HL-60 (cell line): ENCODE results near the gene MFAP3.
"Not testable (repeated sequence)": the region's sequence is repeated elsewhere in the genome, so short reads cannot be mapped to it uniquely, and the experiment has no call there.

ENCODE experiments used
- DNase-seq, 2 experiments: peaks; one replicate each; pipeline ENCODE4 v3.0.0-alpha.2; 2010 to 2020; ENCODE audit warnings: low read depth in 1 of 2, low spot score in 1 of 2
- H3K27ac ChIP-seq: fragments of 250-450 bp; sonication (Bioruptor Pico); replicated peaks from 2 replicates; pipeline ENCODE4 v1.5.1; 2020; ENCODE audit warnings: mild to moderate bottlenecking, moderate library complexity
- H3K27me3 ChIP-seq: fragments of 250-450 bp; sonication (Bioruptor Pico); 2 replicates; pipeline ENCODE4 v1.5.1; 2021; ENCODE audit warnings: mild to moderate bottlenecking, moderate library complexity; ENCODE audit not compliant: insufficient read depth, poor library complexity, severe bottlenecking
- H3K4me3 ChIP-seq: replicated peaks from 2 replicates; pipeline ENCODE4 v1.5.1; 2011; ENCODE audit warnings: mild to moderate bottlenecking, control low read depth, low read length; ENCODE audit not compliant: insufficient read depth
- GABPA ChIP-seq: IDR thresholded peaks from 2 replicates; pipeline ENCODE4 v1.6.1; 2012; ENCODE audit warnings: low read depth
- POLR2AphosphoS5 ChIP-seq: IDR thresholded peaks from 2 replicates; pipeline ENCODE4 v1.6.1; 2012; ENCODE audit warnings: low read depth
- SPI1 ChIP-seq: IDR thresholded peaks from 2 replicates; pipeline ENCODE4 v1.6.1; 2012; ENCODE audit warnings: low read depth, mild to moderate bottlenecking, borderline replicate concordance
- TF ChIP-seq, protein P1 (sequence below): IDR thresholded peaks from 2 replicates; pipeline ENCODE4 v1.6.1; 2012; ENCODE audit warnings: low read depth; ENCODE audit not compliant: insufficient replicate concordance
- TF ChIP-seq, protein P2 (sequence below): IDR thresholded peaks from one replicate; pipeline ENCODE4 v1.5.1; 2011; ENCODE audit warnings: low read length, control low read depth, inconsistent platforms; ENCODE audit not compliant: insufficient read depth

MFAP3 gene

GRCh38 chr5:154015071-154015693, 23.6 kb upstream of the MFAP3 start:
- TF ChIP-seq GABPA (no peak), POLR2AphosphoS5 (no peak), SPI1 (no peak)
- TF ChIP-seq, protein P1, sequence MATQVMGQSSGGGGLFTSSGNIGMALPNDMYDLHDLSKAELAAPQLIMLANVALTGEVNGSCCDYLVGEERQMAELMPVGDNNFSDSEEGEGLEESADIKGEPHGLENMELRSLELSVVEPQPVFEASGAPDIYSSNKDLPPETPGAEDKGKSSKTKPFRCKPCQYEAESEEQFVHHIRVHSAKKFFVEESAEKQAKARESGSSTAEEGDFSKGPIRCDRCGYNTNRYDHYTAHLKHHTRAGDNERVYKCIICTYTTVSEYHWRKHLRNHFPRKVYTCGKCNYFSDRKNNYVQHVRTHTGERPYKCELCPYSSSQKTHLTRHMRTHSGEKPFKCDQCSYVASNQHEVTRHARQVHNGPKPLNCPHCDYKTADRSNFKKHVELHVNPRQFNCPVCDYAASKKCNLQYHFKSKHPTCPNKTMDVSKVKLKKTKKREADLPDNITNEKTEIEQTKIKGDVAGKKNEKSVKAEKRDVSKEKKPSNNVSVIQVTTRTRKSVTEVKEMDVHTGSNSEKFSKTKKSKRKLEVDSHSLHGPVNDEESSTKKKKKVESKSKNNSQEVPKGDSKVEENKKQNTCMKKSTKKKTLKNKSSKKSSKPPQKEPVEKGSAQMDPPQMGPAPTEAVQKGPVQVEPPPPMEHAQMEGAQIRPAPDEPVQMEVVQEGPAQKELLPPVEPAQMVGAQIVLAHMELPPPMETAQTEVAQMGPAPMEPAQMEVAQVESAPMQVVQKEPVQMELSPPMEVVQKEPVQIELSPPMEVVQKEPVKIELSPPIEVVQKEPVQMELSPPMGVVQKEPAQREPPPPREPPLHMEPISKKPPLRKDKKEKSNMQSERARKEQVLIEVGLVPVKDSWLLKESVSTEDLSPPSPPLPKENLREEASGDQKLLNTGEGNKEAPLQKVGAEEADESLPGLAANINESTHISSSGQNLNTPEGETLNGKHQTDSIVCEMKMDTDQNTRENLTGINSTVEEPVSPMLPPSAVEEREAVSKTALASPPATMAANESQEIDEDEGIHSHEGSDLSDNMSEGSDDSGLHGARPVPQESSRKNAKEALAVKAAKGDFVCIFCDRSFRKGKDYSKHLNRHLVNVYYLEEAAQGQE = no peak
- TF ChIP-seq, protein P2, sequence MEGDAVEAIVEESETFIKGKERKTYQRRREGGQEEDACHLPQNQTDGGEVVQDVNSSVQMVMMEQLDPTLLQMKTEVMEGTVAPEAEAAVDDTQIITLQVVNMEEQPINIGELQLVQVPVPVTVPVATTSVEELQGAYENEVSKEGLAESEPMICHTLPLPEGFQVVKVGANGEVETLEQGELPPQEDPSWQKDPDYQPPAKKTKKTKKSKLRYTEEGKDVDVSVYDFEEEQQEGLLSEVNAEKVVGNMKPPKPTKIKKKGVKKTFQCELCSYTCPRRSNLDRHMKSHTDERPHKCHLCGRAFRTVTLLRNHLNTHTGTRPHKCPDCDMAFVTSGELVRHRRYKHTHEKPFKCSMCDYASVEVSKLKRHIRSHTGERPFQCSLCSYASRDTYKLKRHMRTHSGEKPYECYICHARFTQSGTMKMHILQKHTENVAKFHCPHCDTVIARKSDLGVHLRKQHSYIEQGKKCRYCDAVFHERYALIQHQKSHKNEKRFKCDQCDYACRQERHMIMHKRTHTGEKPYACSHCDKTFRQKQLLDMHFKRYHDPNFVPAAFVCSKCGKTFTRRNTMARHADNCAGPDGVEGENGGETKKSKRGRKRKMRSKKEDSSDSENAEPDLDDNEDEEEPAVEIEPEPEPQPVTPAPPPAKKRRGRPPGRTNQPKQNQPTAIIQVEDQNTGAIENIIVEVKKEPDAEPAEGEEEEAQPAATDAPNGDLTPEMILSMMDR = no peak
- no peak for DNase-seq
- Histone ChIP-seq H3K27me3 (no peaks in the 10 kb centered on the region), H3K27ac (no peak overlapping the region), H3K4me3 (no peak overlapping the region)

- peak; percentile 84 for TF ChIP-seq SPI1
- not testable (repeated sequence) for H3K4me3 ChIP-seq, DNase-seq, H3K27me3 ChIP-seq, H3K27ac ChIP-seq
These were observed 19.8 kb upstream of the MFAP3 start for GRCh38 chr5:154018919-154019318.

DNA sequence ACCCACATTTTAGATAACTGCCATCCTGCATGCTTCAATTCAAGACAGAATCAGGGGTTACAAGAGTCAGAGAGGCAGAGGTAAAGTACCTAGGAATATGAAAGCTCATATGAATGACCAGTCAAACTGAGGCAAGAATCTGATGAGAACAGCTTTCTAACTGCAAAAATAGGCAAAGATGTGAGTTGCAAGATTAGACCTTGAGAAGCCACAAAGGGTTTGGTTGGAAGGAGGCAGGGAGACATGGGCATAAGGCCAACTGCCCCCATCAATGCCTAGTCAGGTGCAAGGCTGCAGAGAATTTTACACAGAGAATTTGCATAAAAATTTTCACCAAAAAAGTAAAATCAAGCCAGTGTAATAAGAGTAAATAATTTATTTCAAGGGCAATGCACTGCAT, 12.8 kb upstream of the MFAP3 start:
- no peak for DNase-seq
- no peak overlapping the region for H3K27ac ChIP-seq
- no peak overlapping the region for H3K4me3 ChIP-seq
- no peaks in the 10 kb centered on the region for H3K27me3 ChIP-seq
- TF ChIP-seq, protein P2 = no peak
- TF ChIP-seq, protein P1 = no peak
- TF ChIP-seq GABPA = no peak
- TF ChIP-seq SPI1 = no peak
- no peak for TF ChIP-seq POLR2AphosphoS5

DNA sequence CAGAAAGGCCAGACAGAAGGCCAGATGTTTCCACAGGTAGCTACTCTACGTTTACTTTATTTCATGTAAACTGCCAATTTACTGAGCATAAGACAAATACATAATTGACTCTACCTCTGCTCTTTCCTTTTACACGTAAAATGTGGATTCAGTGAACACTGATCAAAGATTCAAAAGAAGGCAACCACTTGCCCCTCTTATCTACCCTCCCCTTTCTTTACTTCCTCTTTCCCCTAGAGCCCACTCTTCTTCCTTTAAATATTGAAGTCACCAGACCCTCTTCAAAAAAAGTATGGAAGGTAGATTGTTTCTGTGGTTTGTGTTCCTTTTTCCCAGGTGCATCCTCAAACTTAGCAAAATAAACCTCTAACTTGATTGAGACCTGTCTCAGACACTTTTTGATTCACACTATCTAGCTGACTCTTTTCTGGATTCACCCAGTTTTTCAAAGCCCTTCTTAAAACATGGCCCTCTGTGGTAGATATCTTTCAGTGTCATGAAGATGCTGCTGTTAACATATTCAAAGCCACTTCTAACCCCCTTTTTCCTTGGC, 6.8 kb upstream of the MFAP3 start:
- DNase-seq = no peak
- Histone ChIP-seq H3K27me3 (no peaks in the 10 kb centered on the region), H3K4me3 (no peak overlapping the region), H3K27ac (no peak overlapping the region)
- TF ChIP-seq, protein P1 = no peak
- TF ChIP-seq, protein P2 = no peak
- TF ChIP-seq GABPA (no peak), POLR2AphosphoS5 (no peak), SPI1 (no peak)
